SK-N-SH (cell line): Measurements from ENCODE around the gene CCDC192. TPM values are rescaled to one million over a fixed set of nuclear protein-coding genes. Genes with fewer than 3 reads are reported as not detected.

Experiments
- CTCF ChIA-PET: fragments of 300-600, 350-600 bp; formaldehyde crosslinking; extraction: SDS; loops from one replicate; lab custom pipeline; 2021; lab: Yijun Ruan, JAX
- POLR2A ChIA-PET: fragments of 350-600 bp; sonication (Branson Sonifier 250); formaldehyde crosslinking; extraction: SDS; loops from one replicate; lab custom pipeline; 2020; ENCODE audit warnings: antibody characterized with exemption, inconsistent platforms; lab: Yijun Ruan, JAX
- DNase-seq: peaks from one replicate; pipeline ENCODE4 v3.0.0; 2012
- H2AFZ ChIP-seq: fragments of 200-600 bp; sonication (generic); 2 replicates; pipeline ENCODE4 v1.8.1; 2016; ENCODE audit warnings: antibody characterized with exemption, mild to moderate bottlenecking, low read depth
- H3F3A ChIP-seq: fragments of 200-600 bp; sonication (generic); replicated peaks from 2 replicates; pipeline ENCODE3; 2016; ENCODE audit warnings: antibody characterized with exemption, mild to moderate bottlenecking; ENCODE audit not compliant: insufficient read depth
- H3K27ac ChIP-seq, 2 experiments: fragments of 200-500 bp in 1 of 2; fragments of 200-600 bp in 1 of 2; sonication (Bioruptor generic) in 1 of 2; sonication (generic), shearing (Covaris generic) in 1 of 2; 2 replicates each; pipeline versions ENCODE4 v1.5.1 to v1.6.1; 2014 to 2016; ENCODE audit warnings: low read depth in 2 of 2, inconsistent platforms in 1 of 2, low read length in 1 of 2, mild to moderate bottlenecking in 1 of 2, mixed read lengths in 1 of 2
- H3K27me3 ChIP-seq: fragments of 200-600 bp; sonication (generic), shearing (Covaris generic); 2 replicates; pipeline ENCODE4 v1.6.1; 2016; ENCODE audit warnings: mixed run types; ENCODE audit not compliant: insufficient read depth
- H3K36me3 ChIP-seq, 2 experiments: fragments of 200-500 bp in 1 of 2; fragments of 200-600 bp in 1 of 2; sonication (Bioruptor generic) in 1 of 2; sonication (generic) in 1 of 2; replicated peaks in 1 of 2; 2 replicates each; pipeline versions ENCODE3 to v1.5.1; 2014 to 2016; ENCODE audit warnings: low read length in 1 of 2, mild to moderate bottlenecking in 1 of 2; ENCODE audit not compliant: insufficient read depth in 2 of 2, control insufficient read depth in 1 of 2
- H3K4me1 ChIP-seq, 2 experiments: fragments of 200-500 bp in 1 of 2; fragments of 200-600 bp in 1 of 2; sonication (Bioruptor generic) in 1 of 2; sonication (generic), shearing (Covaris generic) in 1 of 2; 2 replicates each; pipeline versions ENCODE4 v1.5.1 to v1.6.1; 2014 to 2016; ENCODE audit warnings: low read depth in 1 of 2, low read length in 1 of 2, mixed run types in 1 of 2; ENCODE audit not compliant: insufficient read depth in 2 of 2, control insufficient read depth in 1 of 2
- H3K4me2 ChIP-seq: fragments of 200-600 bp; sonication (generic), shearing (Covaris generic); 2 replicates; pipeline ENCODE4 v1.6.1; 2017; ENCODE audit warnings: mixed run types
- H3K4me3 ChIP-seq, 2 experiments: fragments of 200-500 bp in 1 of 2; fragments of 200-600 bp in 1 of 2; sonication (Bioruptor generic) in 1 of 2; sonication (generic), shearing (Covaris generic) in 1 of 2; 2 replicates each; pipeline versions ENCODE4 v1.5.1 to v1.8.1; 2014 to 2016; ENCODE audit warnings: low read depth in 2 of 2, inconsistent platforms in 1 of 2, low read length in 1 of 2, mild to moderate bottlenecking in 1 of 2, mixed read lengths in 1 of 2, moderate library complexity in 1 of 2
- H3K79me2 ChIP-seq: fragments of 200-600 bp; sonication (generic); 2 replicates; pipeline ENCODE4 v1.8.1; 2017; ENCODE audit warnings: mild to moderate bottlenecking; ENCODE audit not compliant: insufficient read depth
- H3K9ac ChIP-seq: fragments of 200-600 bp; sonication (generic); 2 replicates; pipeline ENCODE4 v1.6.1; 2017; ENCODE audit warnings: mixed run types
- H3K9me2 ChIP-seq: fragments of 200-600 bp; sonication (generic); 2 replicates; pipeline ENCODE4 v1.6.1; 2017; ENCODE audit warnings: mixed run types
- H3K9me3 ChIP-seq: fragments of 200-600 bp; sonication (generic); 2 replicates; pipeline ENCODE4 v1.6.1; 2017; ENCODE audit warnings: mixed run types, mild to moderate bottlenecking, moderate library complexity
- H4K20me1 ChIP-seq: fragments of 200-600 bp; sonication (generic); 2 replicates; pipeline ENCODE4 v1.6.1; 2017; ENCODE audit warnings: mild to moderate bottlenecking, mixed run types; ENCODE audit not compliant: insufficient read depth
- CHD2 ChIP-seq: fragments of 150-350 bp; IDR thresholded peaks from 2 replicates; pipeline ENCODE4 v1.6.1; 2018; ENCODE audit warnings: low read length; ENCODE audit not compliant: partially characterized antibody
- EZH2phosphoT487 ChIP-seq: fragments of 200-600 bp; sonication (generic); IDR thresholded peaks from 2 replicates; pipeline ENCODE4 v1.6.1; 2017; ENCODE audit warnings: low read depth, mixed run types, mild to moderate bottlenecking, antibody characterized with exemption, moderate library complexity, borderline replicate concordance
- FOXM1 ChIP-seq: IDR thresholded peaks from 2 replicates; pipeline ENCODE4 v1.4.0; 2012; ENCODE audit warnings: low read depth, mild to moderate bottlenecking
- GABPA ChIP-seq: IDR thresholded peaks from 2 replicates; pipeline ENCODE4 v1.4.0; 2012; ENCODE audit warnings: low read depth, mild to moderate bottlenecking
- NFIC ChIP-seq: IDR thresholded peaks from 2 replicates; pipeline ENCODE4 v1.4.0; 2012; ENCODE audit warnings: borderline replicate concordance
- NRF1 ChIP-seq: IDR thresholded peaks from 2 replicates; pipeline ENCODE4 v1.6.1; 2012; ENCODE audit warnings: low read depth, mild to moderate bottlenecking, low read length
- POLR2AphosphoS5 ChIP-seq: IDR thresholded peaks from 2 replicates; pipeline ENCODE4 v1.6.1; 2012; ENCODE audit warnings: low read depth, low read length
- RCOR1 ChIP-seq: fragments of 150-350 bp; IDR thresholded peaks from 2 replicates; pipeline ENCODE4 v1.6.1; 2017; ENCODE audit warnings: antibody characterized with exemption, low read length
- RFX5 ChIP-seq: IDR thresholded peaks from 2 replicates; pipeline ENCODE4 v1.6.1; 2012; ENCODE audit warnings: mild to moderate bottlenecking, improper control_type of control experiment, low read length
- SMC3 ChIP-seq: IDR thresholded peaks from 2 replicates; pipeline ENCODE4 v1.6.1; 2012; ENCODE audit warnings: low read depth, low read length, improper control_type of control experiment
- TAF1 ChIP-seq: IDR thresholded peaks from 2 replicates; pipeline ENCODE4 v1.6.1; 2012; ENCODE audit warnings: low read depth, mild to moderate bottlenecking, low read length, moderate library complexity, borderline replicate concordance
- polyA plus RNA-seq, 3 experiments: library from polyadenylated mRNA; depleted of rRNA; stranded (reverse); fragments of >200 nt; gene quantifications; 2 replicates each; pipeline ENCODE4 v1.2.3, GENCODE V29; 2012
- TF ChIP-seq, protein P1 (sequence below): fragments of 200-600 bp; sonication (generic); IDR thresholded peaks from 2 replicates; pipeline ENCODE4 v1.6.1; 2017; ENCODE audit warnings: antibody characterized with exemption, mild to moderate bottlenecking, moderate library complexity
- TF ChIP-seq, protein P2 (sequence below): IDR thresholded peaks from 2 replicates; pipeline ENCODE4 v1.6.1; 2012; ENCODE audit warnings: mild to moderate bottlenecking, low read depth, low read length, moderate library complexity
- TF ChIP-seq, protein P3 (sequence below): IDR thresholded peaks from 2 replicates; pipeline ENCODE4 v1.4.0; 2012; ENCODE audit warnings: low read depth
- TF ChIP-seq, protein P4 (sequence below): IDR thresholded peaks from 2 replicates; pipeline ENCODE4 v1.4.0; 2012; ENCODE audit warnings: low read depth, borderline replicate concordance

CCDC192 gene
- polyA plus RNA-seq, 1 of the 3 experiments (the other 2 are of a cell fraction), result not detected

DNA sequence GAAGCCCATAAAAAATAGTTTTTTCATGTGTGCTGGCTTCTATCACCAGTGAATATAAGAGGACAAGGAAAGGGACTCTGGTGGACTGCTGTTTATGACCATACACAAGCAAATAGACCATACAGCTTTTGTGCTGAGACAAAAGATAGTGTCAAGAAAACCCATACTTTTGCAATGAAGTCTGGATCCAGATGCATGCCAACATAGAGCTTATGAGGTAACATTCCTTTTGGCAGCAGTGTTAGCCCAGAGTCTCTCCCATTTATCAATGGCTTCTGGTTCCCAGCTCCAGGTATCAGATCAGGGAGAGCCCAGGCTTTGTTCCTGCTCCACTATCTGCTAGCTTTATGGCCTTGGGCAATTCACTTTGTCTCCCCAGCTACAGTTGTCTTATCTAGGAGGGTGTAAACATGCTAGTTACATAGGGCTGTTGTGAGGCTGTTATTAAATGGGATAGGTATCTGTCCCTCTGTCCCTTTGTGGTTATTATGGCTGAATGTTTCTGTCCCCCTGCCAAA, 55.6 kb downstream of the CCDC192 start:
- Histone ChIP-seq H3K9me2 (no peaks in the 10 kb centered on the region), H3K9ac (no peak overlapping the region), H3F3A (peaks cover 7% of the 10 kb centered on the region), H3K79me2 (no peaks in the 10 kb centered on the region), H3K27ac (no peak overlapping the region), H3K36me3 (no peaks in the 10 kb centered on the region), H4K20me1 (no peaks in the 10 kb centered on the region), H3K27me3 (no peaks in the 10 kb centered on the region), H3K4me1 (peaks cover 0 to 10% of the 10 kb centered on the region in 2 experiments; a peak in 3 of 4 replicates), H3K9me3 (no peaks in the 10 kb centered on the region), H2AFZ (no peak overlapping the region), H3K4me2 (no peak overlapping the region), H3K4me3 (no peak overlapping the region)
- DNase-seq, result no peak
- ChIA-PET CTCF (interaction anchor here (1.4 kb wide), 1 partner anchor 443 kb away, joined by 3 read pairs; no protein-coding TSS in a partner anchor), POLR2A (no interaction called here)
- TF ChIP-seq NFIC, result no peak
- TF ChIP-seq, protein P1, sequence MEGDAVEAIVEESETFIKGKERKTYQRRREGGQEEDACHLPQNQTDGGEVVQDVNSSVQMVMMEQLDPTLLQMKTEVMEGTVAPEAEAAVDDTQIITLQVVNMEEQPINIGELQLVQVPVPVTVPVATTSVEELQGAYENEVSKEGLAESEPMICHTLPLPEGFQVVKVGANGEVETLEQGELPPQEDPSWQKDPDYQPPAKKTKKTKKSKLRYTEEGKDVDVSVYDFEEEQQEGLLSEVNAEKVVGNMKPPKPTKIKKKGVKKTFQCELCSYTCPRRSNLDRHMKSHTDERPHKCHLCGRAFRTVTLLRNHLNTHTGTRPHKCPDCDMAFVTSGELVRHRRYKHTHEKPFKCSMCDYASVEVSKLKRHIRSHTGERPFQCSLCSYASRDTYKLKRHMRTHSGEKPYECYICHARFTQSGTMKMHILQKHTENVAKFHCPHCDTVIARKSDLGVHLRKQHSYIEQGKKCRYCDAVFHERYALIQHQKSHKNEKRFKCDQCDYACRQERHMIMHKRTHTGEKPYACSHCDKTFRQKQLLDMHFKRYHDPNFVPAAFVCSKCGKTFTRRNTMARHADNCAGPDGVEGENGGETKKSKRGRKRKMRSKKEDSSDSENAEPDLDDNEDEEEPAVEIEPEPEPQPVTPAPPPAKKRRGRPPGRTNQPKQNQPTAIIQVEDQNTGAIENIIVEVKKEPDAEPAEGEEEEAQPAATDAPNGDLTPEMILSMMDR, result no peak
- no peak for TF ChIP-seq POLR2AphosphoS5
- TF ChIP-seq, protein P2, sequence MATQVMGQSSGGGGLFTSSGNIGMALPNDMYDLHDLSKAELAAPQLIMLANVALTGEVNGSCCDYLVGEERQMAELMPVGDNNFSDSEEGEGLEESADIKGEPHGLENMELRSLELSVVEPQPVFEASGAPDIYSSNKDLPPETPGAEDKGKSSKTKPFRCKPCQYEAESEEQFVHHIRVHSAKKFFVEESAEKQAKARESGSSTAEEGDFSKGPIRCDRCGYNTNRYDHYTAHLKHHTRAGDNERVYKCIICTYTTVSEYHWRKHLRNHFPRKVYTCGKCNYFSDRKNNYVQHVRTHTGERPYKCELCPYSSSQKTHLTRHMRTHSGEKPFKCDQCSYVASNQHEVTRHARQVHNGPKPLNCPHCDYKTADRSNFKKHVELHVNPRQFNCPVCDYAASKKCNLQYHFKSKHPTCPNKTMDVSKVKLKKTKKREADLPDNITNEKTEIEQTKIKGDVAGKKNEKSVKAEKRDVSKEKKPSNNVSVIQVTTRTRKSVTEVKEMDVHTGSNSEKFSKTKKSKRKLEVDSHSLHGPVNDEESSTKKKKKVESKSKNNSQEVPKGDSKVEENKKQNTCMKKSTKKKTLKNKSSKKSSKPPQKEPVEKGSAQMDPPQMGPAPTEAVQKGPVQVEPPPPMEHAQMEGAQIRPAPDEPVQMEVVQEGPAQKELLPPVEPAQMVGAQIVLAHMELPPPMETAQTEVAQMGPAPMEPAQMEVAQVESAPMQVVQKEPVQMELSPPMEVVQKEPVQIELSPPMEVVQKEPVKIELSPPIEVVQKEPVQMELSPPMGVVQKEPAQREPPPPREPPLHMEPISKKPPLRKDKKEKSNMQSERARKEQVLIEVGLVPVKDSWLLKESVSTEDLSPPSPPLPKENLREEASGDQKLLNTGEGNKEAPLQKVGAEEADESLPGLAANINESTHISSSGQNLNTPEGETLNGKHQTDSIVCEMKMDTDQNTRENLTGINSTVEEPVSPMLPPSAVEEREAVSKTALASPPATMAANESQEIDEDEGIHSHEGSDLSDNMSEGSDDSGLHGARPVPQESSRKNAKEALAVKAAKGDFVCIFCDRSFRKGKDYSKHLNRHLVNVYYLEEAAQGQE, result no peak
- no peak for TF ChIP-seq SMC3
- TF ChIP-seq, protein P3, sequence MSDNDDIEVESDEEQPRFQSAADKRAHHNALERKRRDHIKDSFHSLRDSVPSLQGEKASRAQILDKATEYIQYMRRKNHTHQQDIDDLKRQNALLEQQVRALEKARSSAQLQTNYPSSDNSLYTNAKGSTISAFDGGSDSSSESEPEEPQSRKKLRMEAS, result no peak
- no peak for TF ChIP-seq FOXM1
- TF ChIP-seq RFX5, result no peak
- no peak for TF ChIP-seq RCOR1
- no peak for TF ChIP-seq NRF1
- no peak for TF ChIP-seq GABPA
- TF ChIP-seq, protein P4, sequence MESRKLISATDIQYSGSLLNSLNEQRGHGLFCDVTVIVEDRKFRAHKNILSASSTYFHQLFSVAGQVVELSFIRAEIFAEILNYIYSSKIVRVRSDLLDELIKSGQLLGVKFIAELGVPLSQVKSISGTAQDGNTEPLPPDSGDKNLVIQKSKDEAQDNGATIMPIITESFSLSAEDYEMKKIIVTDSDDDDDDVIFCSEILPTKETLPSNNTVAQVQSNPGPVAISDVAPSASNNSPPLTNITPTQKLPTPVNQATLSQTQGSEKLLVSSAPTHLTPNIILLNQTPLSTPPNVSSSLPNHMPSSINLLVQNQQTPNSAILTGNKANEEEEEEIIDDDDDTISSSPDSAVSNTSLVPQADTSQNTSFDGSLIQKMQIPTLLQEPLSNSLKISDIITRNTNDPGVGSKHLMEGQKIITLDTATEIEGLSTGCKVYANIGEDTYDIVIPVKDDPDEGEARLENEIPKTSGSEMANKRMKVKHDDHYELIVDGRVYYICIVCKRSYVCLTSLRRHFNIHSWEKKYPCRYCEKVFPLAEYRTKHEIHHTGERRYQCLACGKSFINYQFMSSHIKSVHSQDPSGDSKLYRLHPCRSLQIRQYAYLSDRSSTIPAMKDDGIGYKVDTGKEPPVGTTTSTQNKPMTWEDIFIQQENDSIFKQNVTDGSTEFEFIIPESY, result no peak
- TF ChIP-seq TAF1, result no peak
- no peak for TF ChIP-seq CHD2
- TF ChIP-seq EZH2phosphoT487, result no peak
